Measurements from ENCODE around the gene WHAMM. TPM values are rescaled to one million over a fixed set of nuclear protein-coding genes. Genes with fewer than 3 reads are reported as not detected.
A peak's percentile ranks its signal among the peaks of the same experiment; 100 is the strongest.

WHAMM gene
- total RNA-seq, 1 donor from 2014 or later: 6.4 TPM

DNA sequence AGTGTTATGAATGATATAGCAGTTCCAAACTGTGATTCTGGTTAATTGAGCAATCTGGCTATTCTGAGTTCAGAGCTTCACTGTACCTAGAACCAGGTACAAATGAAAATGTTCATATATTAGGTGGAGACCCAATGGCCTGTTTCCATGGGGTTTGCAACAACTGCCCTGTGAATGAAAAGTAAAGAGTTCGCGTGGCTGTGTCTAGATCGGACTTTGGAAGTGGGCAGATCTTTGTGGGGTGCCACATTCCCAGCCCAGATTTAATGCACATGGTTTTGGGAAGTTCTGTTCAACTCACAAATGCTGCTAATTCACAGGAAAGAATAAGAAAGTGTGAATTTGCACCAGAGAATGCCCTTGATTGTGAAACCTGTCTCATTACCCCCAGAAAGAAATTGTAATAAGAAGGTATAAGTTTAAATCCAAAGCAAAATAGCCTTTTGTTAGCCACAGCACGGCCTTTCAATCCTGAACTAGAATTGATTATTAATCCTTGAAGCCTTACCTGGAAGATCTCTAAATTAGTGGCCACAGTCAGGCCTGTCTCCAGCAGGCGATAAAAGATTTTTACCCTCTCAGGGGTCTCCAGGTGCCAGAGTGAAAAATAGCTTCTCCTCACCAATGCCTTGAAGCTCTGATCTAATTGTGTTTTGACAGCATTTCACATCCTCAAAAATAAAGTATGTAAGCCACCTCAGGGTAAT is 22.6 kb downstream of the WHAMM start:
- DNase-seq (no peak), ATAC-seq (no peak)
- intact Hi-C loops (cut with micrococcal nuclease): no loop called here

- intact Hi-C loops (cut with micrococcal nuclease): no loop called here
- DNase-seq: no peak
Measured at GRCh38 chr15:82832601-82833361, 23.4 kb downstream of the WHAMM start.

DNA sequence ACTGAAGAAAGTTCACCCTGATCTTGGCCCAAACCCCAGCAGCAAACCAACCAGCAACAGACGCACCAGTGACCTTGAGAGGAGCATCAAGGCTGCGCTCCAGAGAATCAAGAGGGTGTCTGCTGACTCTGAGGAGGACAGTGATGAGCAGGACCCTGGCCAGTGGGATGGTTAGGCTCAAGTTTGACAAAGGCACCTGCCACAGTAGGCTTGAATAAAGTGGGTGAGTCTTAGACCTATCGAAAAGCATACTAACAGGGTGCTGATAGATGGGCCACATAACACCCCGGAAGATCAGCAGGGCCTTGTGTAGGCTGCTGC is 23.9 kb downstream of the WHAMM start:
- ATAC-seq: peak; percentile 35
- intact Hi-C loops (cut with micrococcal nuclease): no loop called here

More at GRCh38 chr15:82832601-82833361, 23.4 kb downstream of the WHAMM start:
- peak; percentile 34 for ATAC-seq

DNA sequence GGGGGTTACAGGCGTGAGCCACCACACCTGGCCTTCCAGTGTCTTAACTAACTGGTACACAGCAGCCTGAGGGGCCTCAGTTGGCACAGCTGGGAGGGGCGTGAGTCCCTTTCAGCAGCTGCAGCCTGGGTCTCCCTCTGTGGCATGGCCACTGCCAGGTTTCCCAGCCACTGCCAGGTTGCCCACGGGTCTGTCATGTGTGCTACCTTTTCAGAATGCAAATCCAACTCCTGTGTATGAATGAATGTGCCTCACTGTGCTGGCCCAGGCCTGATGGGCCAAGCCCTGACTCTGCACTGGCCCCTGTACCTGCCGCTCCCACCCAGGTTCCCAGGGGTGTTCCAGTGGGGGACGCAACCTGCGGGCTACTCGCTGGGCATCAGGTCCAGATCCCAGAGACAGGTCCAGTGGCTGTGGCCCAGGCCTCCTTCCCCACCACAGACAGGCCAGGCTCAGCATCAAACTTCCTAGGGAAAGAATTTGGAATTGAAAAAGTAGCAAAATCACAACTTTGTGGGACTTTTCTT is 26.0 kb downstream of the WHAMM start:
- ATAC-seq (no peak), DNase-seq (no peak)
- intact Hi-C loops (cut with micrococcal nuclease): no loop called here

More for the DNA sequence above, 23.9 kb downstream of the WHAMM start:
- DNase-seq: no peak

GRCh38 chr15:82838096-82838735 is 28.8 kb downstream of the WHAMM start:
- DNase-seq: no peak
- peak; percentile 19 for ATAC-seq
- intact Hi-C loops (cut with micrococcal nuclease): no loop called here

DNA sequence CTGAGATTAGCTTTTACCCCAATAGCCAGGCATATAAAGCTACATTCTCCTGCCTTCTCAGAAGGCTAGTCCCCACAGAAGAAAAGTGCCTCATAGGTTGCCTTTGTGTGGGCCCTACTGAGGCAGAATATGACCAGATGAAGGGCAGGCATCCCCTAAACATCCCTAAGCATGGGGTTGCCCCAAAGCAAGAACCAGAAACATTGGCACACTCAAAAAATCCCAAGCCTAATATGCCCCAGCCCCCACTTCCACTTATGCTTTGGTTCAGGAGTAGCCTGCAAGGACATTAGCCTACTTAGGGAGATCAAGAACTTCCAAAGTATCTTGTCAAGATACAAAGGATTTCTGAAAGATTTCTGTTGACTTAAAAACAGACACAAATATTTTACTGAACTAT is 29.7 kb downstream of the WHAMM start:
- DNase-seq: no peak

GRCh38 chr15:82840166-82840565 is 30.7 kb downstream of the WHAMM start:
- ATAC-seq (no peak), DNase-seq (no peak)
- intact Hi-C loops (cut with micrococcal nuclease): loop anchor here (10.0 kb wide), 1 partner anchor 165 kb away; no protein-coding TSS in a partner anchor

More for the DNA sequence above, 29.7 kb downstream of the WHAMM start:
- no peak for ATAC-seq
- intact Hi-C loops (cut with micrococcal nuclease): no loop called here

DNA sequence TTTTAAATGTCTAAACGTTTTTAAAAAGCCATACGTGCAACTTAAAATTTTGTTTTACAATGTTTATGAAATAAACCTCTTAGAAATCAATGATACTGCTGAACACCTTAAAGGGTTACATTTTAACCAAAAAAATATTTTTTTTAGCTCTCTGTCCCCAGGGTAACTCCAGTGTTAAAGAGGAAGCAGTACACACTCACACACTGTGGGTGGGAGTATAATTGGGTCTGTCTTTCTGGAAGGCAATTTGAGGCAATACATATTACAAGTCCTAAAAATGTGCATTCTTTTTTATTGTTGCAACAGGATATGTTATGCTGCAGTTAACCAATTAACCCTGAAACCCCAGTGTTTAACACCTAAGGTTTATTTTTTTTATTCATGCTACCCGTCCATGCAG is 34.1 kb downstream of the WHAMM start:
- DNase-seq (no peak), ATAC-seq (no peak)
- intact Hi-C loops (cut with micrococcal nuclease): loop anchor here (10.0 kb wide), 1 partner anchor 161 kb away; no protein-coding TSS in a partner anchor

GRCh38 chr15:82845686-82846085 is 36.3 kb downstream of the WHAMM start:
- ATAC-seq (no peak), DNase-seq (no peak)
- intact Hi-C loops (cut with micrococcal nuclease): loop anchor here (10.0 kb wide), 1 partner anchor 159 kb away; no protein-coding TSS in a partner anchor

DNA sequence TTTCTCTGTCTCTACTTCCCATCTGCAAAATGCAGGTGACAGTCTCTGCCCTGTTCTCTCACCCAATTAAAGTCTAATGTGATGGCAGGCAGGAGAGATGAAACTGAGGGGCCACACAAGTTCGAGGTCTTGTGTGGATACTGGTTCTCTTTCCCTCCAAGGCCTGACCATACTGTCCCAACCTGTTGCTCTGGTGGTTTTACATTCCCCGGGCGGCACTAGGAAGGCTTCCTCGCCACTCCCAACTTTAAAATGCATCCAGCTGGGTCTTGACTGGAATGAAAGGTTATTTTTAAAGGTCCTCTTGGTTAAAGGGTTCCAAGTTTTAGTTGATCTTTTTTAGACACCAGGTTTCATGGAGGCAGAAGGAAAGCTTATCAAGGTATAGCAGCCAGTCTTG is 37.2 kb downstream of the WHAMM start:
- DNase-seq: no peak
- intact Hi-C loops (cut with micrococcal nuclease): loop anchor here (10.0 kb wide), 1 partner anchor 158 kb away; no protein-coding TSS in a partner anchor
- no peak for ATAC-seq

DNA sequence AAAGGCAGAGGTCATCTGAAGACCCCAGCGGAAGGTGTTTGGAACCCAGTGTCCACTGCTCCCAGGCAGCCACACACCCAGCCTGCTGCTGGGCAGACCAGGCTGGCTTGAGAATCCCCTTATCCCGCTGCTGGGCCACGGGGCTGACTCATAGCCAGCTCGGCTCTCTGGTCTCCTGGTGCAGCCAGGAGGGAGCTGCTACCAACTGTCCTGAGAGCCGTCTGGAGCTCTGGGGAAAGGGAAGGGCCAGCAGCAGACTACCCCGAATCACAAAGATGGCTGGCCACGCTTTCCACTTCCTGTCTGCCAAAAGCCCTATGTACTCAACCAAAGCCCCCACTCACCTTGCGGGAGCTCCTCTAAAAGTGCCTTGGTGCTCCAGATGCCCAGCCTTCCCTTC is 38.3 kb downstream of the WHAMM start:
- ATAC-seq (no peak), DNase-seq (no peak)
- intact Hi-C loops (cut with micrococcal nuclease): loop anchor here (10.0 kb wide), 1 partner anchor 157 kb away; no protein-coding TSS in a partner anchor

DNA sequence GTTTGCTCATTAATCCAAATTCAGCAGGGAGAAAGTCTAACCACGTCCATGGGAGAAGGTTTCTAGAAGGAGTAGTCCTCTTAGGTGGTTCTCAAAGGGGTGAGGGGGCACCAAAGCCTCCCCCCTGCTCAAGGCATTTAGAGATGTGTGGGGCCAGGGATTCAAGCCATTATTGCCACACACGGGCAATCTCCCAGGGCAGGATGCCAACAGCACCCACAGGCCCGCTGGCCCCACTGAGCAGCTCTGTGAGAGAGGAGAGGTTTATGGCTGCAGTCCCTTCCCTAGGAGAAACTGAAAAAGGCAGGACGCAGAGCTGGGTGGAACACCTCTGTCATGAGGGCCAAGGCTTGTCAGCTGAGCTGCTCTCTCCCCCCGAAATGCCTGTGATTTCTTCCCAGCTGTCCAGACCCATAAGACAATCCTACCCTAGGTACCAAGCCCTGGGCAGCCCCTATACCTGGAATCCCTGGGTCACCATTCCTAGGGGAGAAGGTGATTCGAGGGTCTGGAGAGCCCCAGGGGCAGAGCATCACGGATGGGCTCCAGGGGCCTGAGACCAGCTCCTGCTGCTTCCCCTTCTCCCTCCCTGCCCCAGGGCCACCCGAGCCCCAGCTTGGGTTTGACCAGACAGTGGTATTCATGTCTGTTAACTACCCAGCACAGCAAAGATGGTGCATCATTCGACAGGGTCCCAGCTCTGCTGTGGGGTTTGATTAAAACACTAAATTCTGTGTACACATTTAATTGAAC is 39.0 kb downstream of the WHAMM start:
- ATAC-seq (no peak), DNase-seq (no peak)
- intact Hi-C loops (cut with micrococcal nuclease): loop anchor here (10.0 kb wide), 1 partner anchor 156 kb away; no protein-coding TSS in a partner anchor

DNA sequence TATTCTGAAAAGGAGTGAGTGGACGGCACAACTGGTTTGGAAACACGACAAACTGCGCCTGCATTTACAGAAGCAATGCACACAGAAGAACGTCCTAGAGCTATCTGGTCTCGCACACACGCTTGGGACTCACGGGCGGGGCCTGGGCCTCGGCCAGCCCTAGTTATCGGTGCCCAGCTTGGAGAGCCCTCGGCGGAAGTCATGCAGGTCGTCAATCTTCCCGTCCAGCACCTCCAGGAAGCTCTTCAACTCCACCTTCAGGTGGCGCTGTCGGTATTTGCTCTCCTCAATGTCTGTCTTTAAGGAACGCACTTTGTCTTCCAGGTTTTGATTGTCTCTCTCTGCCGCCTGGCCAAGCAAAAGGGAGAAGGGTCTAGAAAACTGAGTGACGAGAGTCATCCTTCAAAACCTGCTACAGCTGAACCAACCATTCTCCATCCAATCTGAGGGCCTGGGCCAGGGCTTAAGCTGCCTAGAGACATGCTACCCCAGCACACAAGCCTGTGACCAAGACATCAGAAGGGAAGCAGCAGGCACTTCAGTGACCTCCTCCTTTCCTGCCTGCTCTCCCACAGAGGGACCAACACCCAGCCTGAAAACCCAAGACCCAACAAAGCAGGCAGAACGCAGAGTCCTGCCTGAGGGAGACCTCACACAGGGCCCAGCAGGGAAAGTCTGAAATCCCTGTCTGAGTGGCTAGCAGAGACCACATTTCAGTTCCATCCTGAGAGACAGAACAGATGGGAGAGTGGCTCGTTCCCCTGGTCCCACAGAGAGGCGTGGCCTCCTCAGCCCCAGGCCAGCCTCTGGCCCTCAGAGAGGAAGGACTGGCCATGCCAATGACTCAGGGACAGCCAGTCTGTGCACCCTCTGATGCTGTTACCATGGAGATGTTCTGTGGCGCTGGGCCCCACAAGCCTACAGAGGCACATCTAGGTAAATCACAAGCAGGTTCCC is 40.4 kb downstream of the WHAMM start:
- DNase-seq: peak; percentile 87
- intact Hi-C loops (cut with micrococcal nuclease): loop anchor here (10.0 kb wide), 1 partner anchor 155 kb away; no protein-coding TSS in a partner anchor
- ATAC-seq: peak; percentile 97

- DNase-seq (no peak), ATAC-seq (no peak)
- intact Hi-C loops (cut with micrococcal nuclease): no loop called here
Measured at GRCh38 chr15:82850731-82851130, 41.3 kb downstream of the WHAMM start.

- ATAC-seq (no peak), DNase-seq (no peak)
- intact Hi-C loops (cut with micrococcal nuclease): no loop called here
Measured at GRCh38 chr15:82851306-82851850, 42.0 kb downstream of the WHAMM start.

DNA sequence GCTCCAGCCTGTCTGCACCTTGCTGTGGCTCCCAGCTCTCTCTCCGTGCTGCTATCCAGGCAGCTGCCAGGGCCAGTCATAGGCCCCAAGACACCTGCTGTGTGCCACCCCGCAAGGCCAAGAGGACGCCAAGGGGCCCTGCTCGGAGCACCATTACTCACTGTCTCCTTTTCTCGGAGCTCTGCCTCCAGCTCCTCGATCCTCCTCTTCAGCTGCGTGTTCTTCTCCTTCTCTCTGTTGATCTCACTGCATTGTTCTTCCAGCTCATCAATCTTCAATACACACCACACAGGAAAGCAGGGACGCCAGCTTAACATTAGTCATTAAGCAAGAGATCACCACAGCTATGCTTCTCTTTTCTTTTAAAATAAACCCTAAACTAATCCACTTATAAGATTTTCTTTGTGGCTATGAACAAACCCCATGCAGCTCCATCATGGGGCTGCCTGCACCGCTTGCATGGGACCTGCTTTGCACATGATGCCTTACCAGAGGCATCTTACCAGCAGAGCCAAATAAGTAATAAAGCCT is 42.6 kb downstream of the WHAMM start:
- ATAC-seq (no peak), DNase-seq (no peak)
- intact Hi-C loops (cut with micrococcal nuclease): no loop called here

- intact Hi-C loops (cut with micrococcal nuclease): no loop called here
- ATAC-seq (no peak), DNase-seq (no peak)
Measured at GRCh38 chr15:82852941-82853561, 43.6 kb downstream of the WHAMM start.
